Thyroid gland (tissue), 4 donors: ENCODE measurements around the gene DNAAF8.

Experiments
- POLR2A ChIP-seq, 2 donors: fragments of 450-650 bp; IDR thresholded peaks; one replicate each; pipeline ENCODE4 v1.6.1; 2017; ENCODE audit warnings: antibody characterized with exemption in 2 of 2, mild to moderate bottlenecking in 2 of 2, moderate library complexity in 1 of 2
- TF ChIP-seq, protein P1 (sequence below), 6 experiments: fragments of 200-600 bp in 3 of 6; fragments of 450-650 bp in 3 of 6; sonication (generic) in 3 of 6; IDR thresholded peaks; one replicate each; pipeline ENCODE4 v1.5.1; 2016 to 2019; ENCODE audit warnings: antibody characterized with exemption in 6 of 6, mild to moderate bottlenecking in 2 of 6, inconsistent platforms in 1 of 6, moderate library complexity in 1 of 6

DNA sequence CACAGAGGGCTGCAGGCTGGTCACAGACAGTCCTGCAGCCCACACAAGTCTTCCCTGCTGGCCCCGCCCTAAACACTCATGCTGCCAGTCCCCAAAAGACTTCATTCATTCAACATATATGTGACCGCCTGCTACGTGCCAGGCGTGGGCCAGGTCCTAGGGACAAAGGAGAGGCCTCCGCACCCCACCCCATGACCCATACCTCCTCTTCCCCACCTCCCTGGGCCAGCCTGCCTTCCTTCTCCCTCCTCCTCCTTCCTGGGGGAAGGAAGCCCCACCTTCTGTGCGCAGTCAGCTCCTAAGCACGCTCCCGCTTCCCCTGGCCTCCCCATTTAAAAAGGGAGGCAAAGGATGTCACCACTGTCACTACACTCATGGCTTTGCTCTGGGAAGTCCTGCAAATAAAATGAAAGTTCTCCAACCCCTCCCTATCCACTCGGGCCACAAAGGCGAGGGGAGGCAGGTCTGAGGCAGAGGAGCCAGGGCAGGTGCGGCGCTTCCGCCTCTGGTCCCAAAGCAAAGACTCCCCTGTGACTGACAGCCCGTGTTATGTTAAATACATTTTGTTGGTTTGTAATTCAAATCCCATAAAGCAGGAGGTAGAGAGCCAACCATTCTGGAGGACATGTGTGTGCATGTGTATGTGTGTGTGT, 9.0 kb downstream of the DNAAF8 start:
- TF ChIP-seq, protein P1, sequence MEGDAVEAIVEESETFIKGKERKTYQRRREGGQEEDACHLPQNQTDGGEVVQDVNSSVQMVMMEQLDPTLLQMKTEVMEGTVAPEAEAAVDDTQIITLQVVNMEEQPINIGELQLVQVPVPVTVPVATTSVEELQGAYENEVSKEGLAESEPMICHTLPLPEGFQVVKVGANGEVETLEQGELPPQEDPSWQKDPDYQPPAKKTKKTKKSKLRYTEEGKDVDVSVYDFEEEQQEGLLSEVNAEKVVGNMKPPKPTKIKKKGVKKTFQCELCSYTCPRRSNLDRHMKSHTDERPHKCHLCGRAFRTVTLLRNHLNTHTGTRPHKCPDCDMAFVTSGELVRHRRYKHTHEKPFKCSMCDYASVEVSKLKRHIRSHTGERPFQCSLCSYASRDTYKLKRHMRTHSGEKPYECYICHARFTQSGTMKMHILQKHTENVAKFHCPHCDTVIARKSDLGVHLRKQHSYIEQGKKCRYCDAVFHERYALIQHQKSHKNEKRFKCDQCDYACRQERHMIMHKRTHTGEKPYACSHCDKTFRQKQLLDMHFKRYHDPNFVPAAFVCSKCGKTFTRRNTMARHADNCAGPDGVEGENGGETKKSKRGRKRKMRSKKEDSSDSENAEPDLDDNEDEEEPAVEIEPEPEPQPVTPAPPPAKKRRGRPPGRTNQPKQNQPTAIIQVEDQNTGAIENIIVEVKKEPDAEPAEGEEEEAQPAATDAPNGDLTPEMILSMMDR (IDR thresholded peaks at IDR 0.05): no peak
- no peak for TF ChIP-seq POLR2A (IDR thresholded peaks at IDR 0.05)
